Fibroblast of mammary gland (primary cell): ENCODE measurements around the gene ME1.
A peak's percentile ranks its signal among the peaks of the same experiment; 100 is the strongest.

Experiments used
- DNase-seq: peaks from one replicate; pipeline ENCODE4 v3.0.0-alpha.2; 2010; ENCODE audit warnings: low read depth
- H3K4me3 ChIP-seq: 2 replicates; pipeline ENCODE4 v1.5.1; 2011; ENCODE audit warnings: low read depth, mild to moderate bottlenecking, low read length, moderate library complexity; ENCODE audit not compliant: control insufficient read depth
- CTCF ChIP-seq: conservative IDR thresholded peaks from 2 replicates; pipeline ENCODE4 v1.5.1; 2011; ENCODE audit warnings: low read depth, low read length, inconsistent platforms; ENCODE audit not compliant: control insufficient read depth, insufficient read depth

ME1 gene

GRCh38 chr6:83333500-83333899 is 97.4 kb downstream of the ME1 start:
- no peak for DNase-seq
- TF ChIP-seq CTCF, result no peak
- H3K4me3 ChIP-seq, result no peak overlapping the region

- no peak for DNase-seq
- no peak for TF ChIP-seq CTCF
- H3K4me3 ChIP-seq, result no peak overlapping the region
Measured at GRCh38 chr6:83314693-83315092, 116.2 kb downstream of the ME1 start.

- DNase-seq, result no peak
- no peak for TF ChIP-seq CTCF
- no peak overlapping the region for H3K4me3 ChIP-seq
Measured at GRCh38 chr6:83313882-83314281, 117.0 kb downstream of the ME1 start.

GRCh38 chr6:83311231-83311630 is 119.6 kb downstream of the ME1 start:
- TF ChIP-seq CTCF, result no peak
- no peak overlapping the region for H3K4me3 ChIP-seq
- DNase-seq, result peak; percentile 34

- peak; percentile 29 for DNase-seq
- no peak for TF ChIP-seq CTCF
- no peak overlapping the region for H3K4me3 ChIP-seq
Measured at GRCh38 chr6:83310046-83310445, 120.8 kb downstream of the ME1 start.

- no peak for TF ChIP-seq CTCF
- no peak for DNase-seq
- no peak overlapping the region for H3K4me3 ChIP-seq
Measured at GRCh38 chr6:83309344-83309743, 121.5 kb downstream of the ME1 start.

- TF ChIP-seq CTCF, result no peak
- H3K4me3 ChIP-seq, result no peak overlapping the region
- no peak for DNase-seq
Measured at GRCh38 chr6:83308833-83309232, 122.0 kb downstream of the ME1 start.
